Liver (tissue), 9 donors: Measurements from ENCODE around the gene EZR. TPM values are rescaled to one million over a fixed set of nuclear protein-coding genes. Genes with fewer than 3 reads are reported as not detected.

Experiments
- DNase-seq: peaks from one replicate; pipeline ENCODE4 v3.0.0-alpha.2; 2017; ENCODE audit warnings: low spot score
- H3K27ac ChIP-seq, 2 donors: one replicate each; pipeline ENCODE4 v1.7.0; 2013; ENCODE audit warnings: inconsistent platforms in 2 of 2, low read length in 2 of 2, control low read depth in 1 of 2, low read depth in 1 of 2, mild to moderate bottlenecking in 1 of 2
- H3K27me3 ChIP-seq, 4 donors: one replicate each; pipeline versions ENCODE4 v1.6.1 to v1.7.0; 2013; ENCODE audit warnings: low read length in 3 of 4, inconsistent platforms in 1 of 4, mild to moderate bottlenecking in 1 of 4, moderate library complexity in 1 of 4; ENCODE audit not compliant: control insufficient read depth in 4 of 4, insufficient read depth in 4 of 4
- H3K36me3 ChIP-seq, 4 donors: one replicate each; pipeline versions ENCODE4 v1.6.1 to v1.7.0; 2013; ENCODE audit warnings: low read length in 3 of 4, mild to moderate bottlenecking in 3 of 4, low read depth in 1 of 4, moderate library complexity in 1 of 4; ENCODE audit not compliant: control insufficient read depth in 4 of 4, insufficient read depth in 3 of 4
- H3K4me1 ChIP-seq, 4 donors: one replicate each; pipeline versions ENCODE4 v1.6.1 to v1.7.0; 2013; ENCODE audit warnings: low read length in 3 of 4, mild to moderate bottlenecking in 3 of 4, moderate library complexity in 1 of 4; ENCODE audit not compliant: control insufficient read depth in 4 of 4, insufficient read depth in 4 of 4
- H3K4me3 ChIP-seq, 3 donors: one replicate each; pipeline versions ENCODE4 v1.6.1 to v1.7.0; 2013; ENCODE audit warnings: low read length in 3 of 3, control low read depth in 1 of 3, low read depth in 1 of 3, mild to moderate bottlenecking in 1 of 3
- H3K9ac ChIP-seq, 2 donors: one replicate each; pipeline ENCODE4 v1.7.0; 2013; ENCODE audit warnings: low read length in 2 of 2, mild to moderate bottlenecking in 2 of 2, moderate library complexity in 2 of 2, control low read depth in 1 of 2, low read depth in 1 of 2
- H3K9me3 ChIP-seq, 4 donors: one replicate each; pipeline versions ENCODE4 v1.6.1 to v1.7.0; 2013; ENCODE audit warnings: low read length in 3 of 4; ENCODE audit not compliant: control insufficient read depth in 4 of 4
- FOXA1 ChIP-seq: IDR thresholded peaks from 2 replicates; pipeline ENCODE4 v1.6.1; 2016; ENCODE audit warnings: antibody characterized with exemption
- FOXA2 ChIP-seq: IDR thresholded peaks from 2 replicates; pipeline ENCODE4 v1.6.1; 2016; ENCODE audit warnings: antibody characterized with exemption
- GABPA ChIP-seq, 2 donors: IDR thresholded peaks in 1 of 2; conservative IDR thresholded peaks in 1 of 2; 2 replicates each; pipeline ENCODE4 v1.6.1; 2016; ENCODE audit warnings: antibody characterized with exemption in 2 of 2, mild to moderate bottlenecking in 1 of 2, moderate library complexity in 1 of 2
- HNF4A ChIP-seq, 2 donors: conservative IDR thresholded peaks; 2 replicates each; pipeline ENCODE4 v1.6.1; 2016; ENCODE audit warnings: antibody characterized with exemption in 2 of 2, mild to moderate bottlenecking in 2 of 2
- HNF4G ChIP-seq: IDR thresholded peaks from 2 replicates; pipeline ENCODE4 v1.6.1; 2016; ENCODE audit warnings: antibody characterized with exemption
- JUND ChIP-seq, 2 donors: IDR thresholded peaks; 2 replicates each; pipeline ENCODE4 v1.6.1; 2016; ENCODE audit warnings: antibody characterized with exemption in 2 of 2
- NR2F2 ChIP-seq: IDR thresholded peaks from 2 replicates; pipeline ENCODE4 v1.6.1; 2016; ENCODE audit warnings: antibody characterized with exemption
- RAD21 ChIP-seq, 2 donors: IDR thresholded peaks; 2 replicates each; pipeline ENCODE4 v1.6.1; 2016; ENCODE audit warnings: antibody characterized with exemption in 2 of 2, mild to moderate bottlenecking in 2 of 2
- RXRA ChIP-seq, 2 donors: IDR thresholded peaks; 2 replicates each; pipeline ENCODE4 v1.6.1; 2017 to 2018; ENCODE audit warnings: antibody characterized with exemption in 2 of 2, mild to moderate bottlenecking in 1 of 2
- TAF1 ChIP-seq: conservative IDR thresholded peaks from 2 replicates; pipeline ENCODE4 v1.6.1; 2016; ENCODE audit warnings: antibody characterized with exemption, mild to moderate bottlenecking
- YY1 ChIP-seq: IDR thresholded peaks from 2 replicates; pipeline ENCODE4 v1.6.1; 2016; ENCODE audit warnings: antibody characterized with exemption, mild to moderate bottlenecking
- WGBS: extraction: QIAGEN DNeasy Blood & Tissue Kit; methylation state at CpG from one replicate; pipeline ENCODE4 v1.1.7; 2013; 5-methylcytosine and 5-hydroxymethylcytosine counted together
- polyA plus RNA-seq, 2 donors: library from polyadenylated mRNA; stranded (reverse) in 1 of 2; unstranded in 1 of 2; fragments of 200-250 nt in 1 of 2; fragments of >200 nt in 1 of 2; fragmentation: Nextera tagmentation in 1 of 2; extraction: Ambion mirVana in 1 of 2; gene quantifications; one replicate each; pipeline versions ENCODE4 v1.2.1 to v1.2.3, GENCODE V29; 2013 to 2015
- total RNA-seq, 2 donors: library from RNA; depleted of rRNA; stranded (reverse); fragments of >200 nt; gene quantifications; one replicate each; pipeline ENCODE4 v1.2.3, GENCODE V29; 2014
- TF ChIP-seq, protein P1 (sequence below): IDR thresholded peaks from 2 replicates; pipeline ENCODE4 v1.6.1; 2016; ENCODE audit warnings: antibody characterized with exemption
- TF ChIP-seq, protein P2 (sequence below): IDR thresholded peaks from 2 replicates; pipeline ENCODE4 v1.6.1; 2016; ENCODE audit warnings: antibody characterized with exemption, mild to moderate bottlenecking
- TF ChIP-seq, protein P3 (sequence below): IDR thresholded peaks from 2 replicates; pipeline ENCODE4 v1.6.1; 2016; ENCODE audit warnings: antibody characterized with exemption
- TF ChIP-seq, protein P4 (sequence below): IDR thresholded peaks from 2 replicates; pipeline ENCODE4 v1.6.1; 2016; ENCODE audit warnings: antibody characterized with exemption
- TF ChIP-seq, protein P5 (sequence below): fragments of 150-350 bp; IDR thresholded peaks from 2 replicates; pipeline ENCODE4 v1.5.1; 2017; ENCODE audit warnings: improper control_type of control experiment, low read depth, low read length; ENCODE audit not compliant: missing input control
- donor health status: healthy.
- donor health status: healthy.
- donor health status: healthy.
- donor health status: healthy.
- donor health status: healthy.

The EZR gene
- total and polyA plus RNA-seq, 4 donors = 22.0 to 35.4 (median 25.4) TPM

DNA sequence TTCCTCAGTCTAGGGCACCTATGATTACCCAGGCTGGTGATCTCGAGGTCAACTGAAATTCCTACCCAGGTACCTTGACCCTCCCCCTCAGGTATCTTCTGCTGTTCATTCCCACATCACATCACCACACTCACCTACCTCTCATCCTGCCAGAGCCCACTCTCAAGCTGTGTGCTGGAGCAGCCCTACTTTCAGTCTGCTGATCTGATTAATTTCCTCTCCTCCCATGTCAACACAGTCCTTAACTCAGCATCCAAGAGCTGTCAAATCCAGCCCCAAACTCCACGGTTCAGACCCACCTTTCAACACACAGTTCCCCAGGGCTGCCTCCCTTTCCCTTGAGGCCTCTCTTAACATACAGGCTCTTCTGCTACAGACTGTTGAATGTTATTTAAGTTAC is 42.4 kb downstream of the EZR start:
- H3K4me3 ChIP-seq = no peak overlapping the region
- H3K9ac ChIP-seq = no peak overlapping the region
- no peak for TF ChIP-seq HNF4G
- TF ChIP-seq RAD21 (IDR thresholded peaks at IDR 0.05) = no peak
- TF ChIP-seq, protein P1, sequence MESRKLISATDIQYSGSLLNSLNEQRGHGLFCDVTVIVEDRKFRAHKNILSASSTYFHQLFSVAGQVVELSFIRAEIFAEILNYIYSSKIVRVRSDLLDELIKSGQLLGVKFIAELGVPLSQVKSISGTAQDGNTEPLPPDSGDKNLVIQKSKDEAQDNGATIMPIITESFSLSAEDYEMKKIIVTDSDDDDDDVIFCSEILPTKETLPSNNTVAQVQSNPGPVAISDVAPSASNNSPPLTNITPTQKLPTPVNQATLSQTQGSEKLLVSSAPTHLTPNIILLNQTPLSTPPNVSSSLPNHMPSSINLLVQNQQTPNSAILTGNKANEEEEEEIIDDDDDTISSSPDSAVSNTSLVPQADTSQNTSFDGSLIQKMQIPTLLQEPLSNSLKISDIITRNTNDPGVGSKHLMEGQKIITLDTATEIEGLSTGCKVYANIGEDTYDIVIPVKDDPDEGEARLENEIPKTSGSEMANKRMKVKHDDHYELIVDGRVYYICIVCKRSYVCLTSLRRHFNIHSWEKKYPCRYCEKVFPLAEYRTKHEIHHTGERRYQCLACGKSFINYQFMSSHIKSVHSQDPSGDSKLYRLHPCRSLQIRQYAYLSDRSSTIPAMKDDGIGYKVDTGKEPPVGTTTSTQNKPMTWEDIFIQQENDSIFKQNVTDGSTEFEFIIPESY = no peak
- TF ChIP-seq, protein P2, sequence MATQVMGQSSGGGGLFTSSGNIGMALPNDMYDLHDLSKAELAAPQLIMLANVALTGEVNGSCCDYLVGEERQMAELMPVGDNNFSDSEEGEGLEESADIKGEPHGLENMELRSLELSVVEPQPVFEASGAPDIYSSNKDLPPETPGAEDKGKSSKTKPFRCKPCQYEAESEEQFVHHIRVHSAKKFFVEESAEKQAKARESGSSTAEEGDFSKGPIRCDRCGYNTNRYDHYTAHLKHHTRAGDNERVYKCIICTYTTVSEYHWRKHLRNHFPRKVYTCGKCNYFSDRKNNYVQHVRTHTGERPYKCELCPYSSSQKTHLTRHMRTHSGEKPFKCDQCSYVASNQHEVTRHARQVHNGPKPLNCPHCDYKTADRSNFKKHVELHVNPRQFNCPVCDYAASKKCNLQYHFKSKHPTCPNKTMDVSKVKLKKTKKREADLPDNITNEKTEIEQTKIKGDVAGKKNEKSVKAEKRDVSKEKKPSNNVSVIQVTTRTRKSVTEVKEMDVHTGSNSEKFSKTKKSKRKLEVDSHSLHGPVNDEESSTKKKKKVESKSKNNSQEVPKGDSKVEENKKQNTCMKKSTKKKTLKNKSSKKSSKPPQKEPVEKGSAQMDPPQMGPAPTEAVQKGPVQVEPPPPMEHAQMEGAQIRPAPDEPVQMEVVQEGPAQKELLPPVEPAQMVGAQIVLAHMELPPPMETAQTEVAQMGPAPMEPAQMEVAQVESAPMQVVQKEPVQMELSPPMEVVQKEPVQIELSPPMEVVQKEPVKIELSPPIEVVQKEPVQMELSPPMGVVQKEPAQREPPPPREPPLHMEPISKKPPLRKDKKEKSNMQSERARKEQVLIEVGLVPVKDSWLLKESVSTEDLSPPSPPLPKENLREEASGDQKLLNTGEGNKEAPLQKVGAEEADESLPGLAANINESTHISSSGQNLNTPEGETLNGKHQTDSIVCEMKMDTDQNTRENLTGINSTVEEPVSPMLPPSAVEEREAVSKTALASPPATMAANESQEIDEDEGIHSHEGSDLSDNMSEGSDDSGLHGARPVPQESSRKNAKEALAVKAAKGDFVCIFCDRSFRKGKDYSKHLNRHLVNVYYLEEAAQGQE = no peak
- TF ChIP-seq, protein P3, sequence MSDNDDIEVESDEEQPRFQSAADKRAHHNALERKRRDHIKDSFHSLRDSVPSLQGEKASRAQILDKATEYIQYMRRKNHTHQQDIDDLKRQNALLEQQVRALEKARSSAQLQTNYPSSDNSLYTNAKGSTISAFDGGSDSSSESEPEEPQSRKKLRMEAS = no peak
- TF ChIP-seq JUND (IDR thresholded peaks at IDR 0.05) = no peak
- no peak for TF ChIP-seq NR2F2
- no peaks in the 10 kb centered on the region for H3K4me1 ChIP-seq
- H3K27me3 ChIP-seq = no peaks in the 10 kb centered on the region
- 91% methylated on average over 2 of the region's 2 CpGs for WGBS
- no peaks in the 10 kb centered on the region for H3K9me3 ChIP-seq
- H3K36me3 ChIP-seq = peaks cover 3 to 60% (median 48%) of the 10 kb centered on the region in 4 donors
- no peak for DNase-seq
- no peak overlapping the region for H3K27ac ChIP-seq

DNA sequence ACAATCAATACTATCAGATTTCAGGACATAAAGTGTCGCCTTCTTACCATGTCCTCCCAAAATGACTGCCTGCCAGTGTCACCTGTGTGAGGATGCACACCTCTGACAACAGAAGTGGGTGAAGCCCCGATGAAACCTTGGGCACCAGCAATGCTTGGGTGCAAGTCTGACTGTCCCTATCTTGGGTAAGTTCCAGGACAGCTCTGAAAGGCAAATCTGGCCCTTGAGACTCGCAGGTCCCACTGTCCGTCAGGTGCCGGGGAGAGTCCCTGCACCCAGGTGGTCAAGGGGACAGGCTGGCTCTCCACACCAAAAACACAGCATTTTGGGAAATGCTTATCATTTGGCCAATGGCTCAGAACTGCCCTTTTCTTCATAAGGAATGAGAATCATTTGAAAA is 43.3 kb downstream of the EZR start:
- H3K4me1 ChIP-seq = no peaks in the 10 kb centered on the region
- no peak overlapping the region for H3K4me3 ChIP-seq
- no peaks in the 10 kb centered on the region for H3K27me3 ChIP-seq
- H3K36me3 ChIP-seq = peaks cover 9 to 63% (median 55%) of the 10 kb centered on the region in 4 donors
- no peak overlapping the region for H3K9ac ChIP-seq
- no peaks in the 10 kb centered on the region for H3K9me3 ChIP-seq
- no peak overlapping the region for H3K27ac ChIP-seq
- WGBS = 95% methylated on average over 5 of the region's 5 CpGs
- no peak for DNase-seq
- TF ChIP-seq, protein P3 = no peak
- TF ChIP-seq JUND (IDR thresholded peaks at IDR 0.05) = no peak
- no peak for TF ChIP-seq YY1
- no peak for TF ChIP-seq HNF4A (conservative IDR thresholded peaks at IDR 0.05)
- no peak for TF ChIP-seq FOXA2
- TF ChIP-seq, protein P4, sequence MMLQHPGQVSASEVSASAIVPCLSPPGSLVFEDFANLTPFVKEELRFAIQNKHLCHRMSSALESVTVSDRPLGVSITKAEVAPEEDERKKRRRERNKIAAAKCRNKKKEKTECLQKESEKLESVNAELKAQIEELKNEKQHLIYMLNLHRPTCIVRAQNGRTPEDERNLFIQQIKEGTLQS = no peak
- TF ChIP-seq FOXA1 = no peak
- TF ChIP-seq, protein P1 = no peak
- TF ChIP-seq, protein P2 = no peak
- TF ChIP-seq, protein P5, sequence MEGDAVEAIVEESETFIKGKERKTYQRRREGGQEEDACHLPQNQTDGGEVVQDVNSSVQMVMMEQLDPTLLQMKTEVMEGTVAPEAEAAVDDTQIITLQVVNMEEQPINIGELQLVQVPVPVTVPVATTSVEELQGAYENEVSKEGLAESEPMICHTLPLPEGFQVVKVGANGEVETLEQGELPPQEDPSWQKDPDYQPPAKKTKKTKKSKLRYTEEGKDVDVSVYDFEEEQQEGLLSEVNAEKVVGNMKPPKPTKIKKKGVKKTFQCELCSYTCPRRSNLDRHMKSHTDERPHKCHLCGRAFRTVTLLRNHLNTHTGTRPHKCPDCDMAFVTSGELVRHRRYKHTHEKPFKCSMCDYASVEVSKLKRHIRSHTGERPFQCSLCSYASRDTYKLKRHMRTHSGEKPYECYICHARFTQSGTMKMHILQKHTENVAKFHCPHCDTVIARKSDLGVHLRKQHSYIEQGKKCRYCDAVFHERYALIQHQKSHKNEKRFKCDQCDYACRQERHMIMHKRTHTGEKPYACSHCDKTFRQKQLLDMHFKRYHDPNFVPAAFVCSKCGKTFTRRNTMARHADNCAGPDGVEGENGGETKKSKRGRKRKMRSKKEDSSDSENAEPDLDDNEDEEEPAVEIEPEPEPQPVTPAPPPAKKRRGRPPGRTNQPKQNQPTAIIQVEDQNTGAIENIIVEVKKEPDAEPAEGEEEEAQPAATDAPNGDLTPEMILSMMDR = no peak
- TF ChIP-seq RXRA (IDR thresholded peaks at IDR 0.05) = no peak
- no peak for TF ChIP-seq TAF1
- TF ChIP-seq RAD21 (IDR thresholded peaks at IDR 0.05) = no peak
- TF ChIP-seq NR2F2 = no peak
- no peak for TF ChIP-seq GABPA (IDR thresholded peaks at IDR 0.05 in 1 of 2, conservative IDR thresholded peaks at IDR 0.05 in 1 of 2)
